ENCODE results near the gene TOMM40. TPM values are rescaled to one million over a fixed set of nuclear protein-coding genes. Genes with fewer than 3 reads are reported as not detected.
A peak's percentile ranks its signal among the peaks of the same experiment; 100 is the strongest.
"Not testable (repeated sequence)": the region's sequence is repeated elsewhere in the genome, so short reads cannot be mapped to it uniquely, and the experiment has no call there.

TOMM40 gene
- total and polyA plus RNA-seq, 2 of the 13 experiments (the other 11 are each of a cell fraction or from before 2014, with no cell fraction given), result 72.0 to 110 TPM

GRCh38 chr19:44914433-44915206, 23.6 kb downstream of the TOMM40 start, which contains the start of gene APOC1 (continued):
- TF ChIP-seq KLF16 (CRISPR knock-in tag; IDR thresholded peaks at IDR 0.05), result 0 out of 4 replicates have a peak, but pooled peaks of 1 of the 2 experiments have one; percentile 30
- TF ChIP-seq TBX2 (CRISPR knock-in tag; IDR thresholded peaks at IDR 0.05; ENCODE audit: borderline replicate concordance), result 0 out of 2 replicates have a peak, but pooled peaks have one; percentile 32
- peak; percentile 71; the same call in 1 of the 2 replicates for TF ChIP-seq ZNF451 (CRISPR knock-in tag; IDR thresholded peaks at IDR 0.05)
- peak; percentile 61 for TF ChIP-seq TAF1 (CRISPR knock-in tag; IDR thresholded peaks at IDR 0.05)
- TF ChIP-seq SMAD1 (CRISPR knock-in tag; IDR thresholded peaks at IDR 0.05; ENCODE audit: borderline replicate concordance, low read depth), result 0 out of 2 replicates have a peak, but pooled peaks have one; percentile 20
- TF ChIP-seq RFX5 (IDR thresholded peaks at IDR 0.05; ENCODE audit: low read depth, low read length), result peak; percentile 98
- 0 out of 2 replicates have a peak, but pooled peaks have one; percentile 14 for TF ChIP-seq SP4 (CRISPR knock-in tag; IDR thresholded peaks at IDR 0.05)
- 0 out of 2 replicates have a peak, but pooled peaks have one; percentile 40 for TF ChIP-seq ZBTB37 (CRISPR knock-in tag; IDR thresholded peaks at IDR 0.05)
- peak; percentile 75 for TF ChIP-seq ZNF746 (CRISPR knock-in tag; IDR thresholded peaks at IDR 0.05)
- TF ChIP-seq MAX (IDR thresholded peaks at IDR 0.05), result peak; percentile 52
- TF ChIP-seq ZNF274 (CRISPR knock-in tag; IDR thresholded peaks at IDR 0.05), result peak; percentile 28; the same call in 1 of the 2 replicates
- peak; percentile 18; the same call in 1 of the 2 replicates for TF ChIP-seq PAXIP1 (CRISPR knock-in tag; conservative IDR thresholded peaks at IDR 0.05)
- TF ChIP-seq USF2 (IDR thresholded peaks at IDR 0.05; ENCODE audit: low read depth, low read length), result not testable (repeated sequence)
- 0 out of 2 replicates have a peak, but pooled peaks have one; percentile 26 for TF ChIP-seq USF2 (CRISPR knock-in tag; IDR thresholded peaks at IDR 0.05; ENCODE audit: borderline replicate concordance)
- peak; percentile 32 for TF ChIP-seq ATF7-NPFF (CRISPR knock-in tag; IDR thresholded peaks at IDR 0.05; ENCODE audit: low read depth)
- 0 out of 2 replicates have a peak, but pooled peaks have one; percentile 20 for TF ChIP-seq ZNF331 (CRISPR knock-in tag; IDR thresholded peaks at IDR 0.05)
- peak; percentile 91 for TF ChIP-seq POLR2G (IDR thresholded peaks at IDR 0.05; ENCODE audit: low read depth, low read length)
- peak in 1 of 2 experiments; percentile 27; a peak in 1 of 4 replicates for TF ChIP-seq ATF4 (CRISPR knock-in tag; IDR thresholded peaks at IDR 0.05)

Measured in HepG2 (cell line).